ENCODE measurements around the gene USB1. TPM values are rescaled to one million over a fixed set of nuclear protein-coding genes. Genes with fewer than 3 reads are reported as not detected.

Gene USB1
- total RNA-seq, 2 donors from 2014 or later, result 74.3 to 124 TPM

DNA sequence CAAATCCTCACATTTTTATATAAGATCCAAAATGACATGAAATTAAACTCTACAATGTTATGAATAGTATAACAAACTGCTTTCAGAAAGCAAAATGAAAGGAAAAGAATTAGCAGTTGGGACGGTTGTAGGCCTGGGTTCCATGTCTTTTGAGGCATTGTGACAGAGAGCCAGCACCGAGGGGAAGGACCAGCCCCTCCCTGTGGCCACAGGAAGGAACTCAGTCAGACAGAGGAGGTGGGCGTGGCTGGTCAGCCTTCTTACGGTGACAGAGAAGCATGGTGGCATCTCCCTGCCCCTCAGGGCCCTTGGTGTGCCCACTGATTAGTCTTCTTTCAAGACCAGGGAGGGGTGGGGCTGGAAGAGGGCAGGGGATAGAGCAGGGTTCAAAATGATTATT is 6.4 kb upstream of the USB1 start:
- peak; percentile 57 to 62 for ATAC-seq
- Mint-ChIP-seq H3K27ac (peak overlapping the region; percentile 56 to 73), H3K4me1 (ENCODE audit: low read depth in 2 of 2) (peaks cover 26 to 37% of the 10 kb centered on the region in 2 donors), H3K4me3 (peak overlapping the region; percentile 50), H3K36me3 (no peaks in the 10 kb centered on the region), H3K9me3 (no peaks in the 10 kb centered on the region), H3K27me3 (no peaks in the 10 kb centered on the region)
- DNase-seq (ENCODE audit: low spot score), result peak; percentile 81

DNA sequence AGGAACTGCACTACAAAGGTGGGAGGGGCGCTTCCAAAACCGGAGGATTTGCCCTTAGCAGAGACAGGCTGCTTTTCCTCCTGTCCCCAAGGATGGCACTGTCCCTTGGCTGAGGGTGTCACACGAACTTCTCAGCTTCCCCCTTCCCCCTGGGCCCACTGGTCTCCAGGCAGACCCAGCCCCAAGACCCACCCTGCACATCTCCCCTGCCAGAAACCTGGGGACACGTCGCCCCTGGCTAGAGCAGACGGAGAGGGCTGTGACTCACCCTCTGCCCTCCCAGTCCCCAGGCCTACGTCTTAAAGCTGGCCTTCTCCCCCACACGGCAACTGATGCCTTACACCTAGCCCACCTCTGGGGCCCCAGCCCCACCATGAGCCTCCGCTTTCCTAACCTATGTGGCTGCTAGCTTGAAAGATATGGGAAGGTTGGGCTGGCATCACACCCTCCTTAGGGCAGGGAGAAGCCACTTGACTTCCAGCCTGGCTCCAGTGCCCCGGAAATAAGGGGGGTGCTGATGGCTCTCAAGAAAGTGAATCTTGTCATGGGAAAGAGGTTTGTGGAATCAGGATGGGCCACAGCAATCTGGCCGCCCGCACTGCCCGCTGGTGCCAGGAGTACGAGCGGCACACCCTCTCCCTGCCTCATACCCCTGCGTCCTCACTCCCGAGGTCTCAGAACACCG is 5.3 kb upstream of the USB1 start:
- H3K36me3 Mint-ChIP-seq, result no peaks in the 10 kb centered on the region
- H3K27ac Mint-ChIP-seq, result no peak overlapping the region
- ATAC-seq (no peak), DNase-seq (ENCODE audit: low spot score) (peak; percentile 28)
- no peaks in the 10 kb centered on the region for H3K27me3 Mint-ChIP-seq
- no peak overlapping the region for H3K4me3 Mint-ChIP-seq
- peaks cover 26 to 33% of the 10 kb centered on the region in 2 donors for H3K4me1 Mint-ChIP-seq (ENCODE audit: low read depth in 2 of 2)
- no peaks in the 10 kb centered on the region for H3K9me3 Mint-ChIP-seq

DNA sequence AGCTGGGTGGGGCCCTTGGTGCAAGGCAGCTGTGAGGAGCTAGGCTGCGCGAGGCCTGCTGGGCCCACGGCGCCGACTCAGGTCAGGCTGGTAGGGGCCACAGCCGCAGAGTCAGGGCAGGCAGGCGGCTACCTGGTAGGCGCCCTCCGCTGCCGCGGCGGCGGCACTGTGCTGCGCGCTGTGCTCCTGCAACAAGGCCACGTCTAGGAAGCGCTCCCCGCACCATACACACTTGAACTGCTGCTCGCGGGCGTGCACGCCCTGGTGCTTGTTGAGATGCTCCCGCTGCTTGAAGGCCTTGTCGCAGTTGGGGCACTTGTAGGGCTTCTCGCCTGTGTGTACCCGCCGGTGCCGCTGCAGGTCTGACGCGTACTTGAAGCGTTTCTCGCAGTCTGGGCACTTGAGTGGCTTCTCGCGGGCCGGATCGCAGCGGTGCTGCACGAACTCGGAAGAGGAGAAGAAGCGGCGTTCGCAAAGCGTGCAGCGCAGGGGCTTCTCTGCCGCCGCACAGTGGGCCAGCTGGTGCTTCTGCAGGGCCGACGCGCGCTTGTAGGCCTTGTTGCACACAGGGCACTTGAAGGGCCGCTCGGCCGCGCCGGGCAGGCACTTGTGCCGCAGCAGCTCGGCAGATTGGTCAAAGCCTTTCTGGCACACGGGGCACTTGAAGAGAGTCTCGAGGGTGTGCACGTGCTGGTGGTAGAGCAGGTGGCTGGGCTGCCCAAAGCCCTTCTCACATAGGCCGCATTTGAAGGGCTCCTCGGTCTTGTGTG is 4.6 kb upstream of the USB1 start:
- Mint-ChIP-seq H3K4me1 (ENCODE audit: low read depth in 2 of 2) (peaks cover 26 to 36% of the 10 kb centered on the region in 2 donors), H3K9me3 (no peaks in the 10 kb centered on the region), H3K4me3 (no peak overlapping the region), H3K27ac (no peak overlapping the region), H3K27me3 (no peaks in the 10 kb centered on the region), H3K36me3 (no peaks in the 10 kb centered on the region)
- peak; percentile 58 for DNase-seq (ENCODE audit: low spot score)
- no peak for ATAC-seq

DNA sequence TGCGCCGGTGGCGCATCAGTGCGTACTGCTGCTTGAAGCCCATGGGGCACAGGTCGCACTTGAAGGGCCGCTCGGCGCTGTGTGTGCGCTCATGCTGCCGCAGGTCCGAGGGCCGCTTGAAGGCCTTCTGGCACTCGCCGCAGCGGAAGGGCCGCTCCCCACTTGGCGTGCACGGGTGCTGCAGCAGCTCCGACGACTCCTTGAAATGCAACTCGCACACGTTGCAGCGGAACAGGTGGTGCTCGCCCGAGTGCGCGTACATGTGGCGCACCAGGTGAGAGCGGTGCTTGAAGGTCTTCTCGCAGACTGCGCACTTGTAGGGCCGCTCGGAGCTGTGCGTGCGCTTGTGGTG is 4.1 kb upstream of the USB1 start:
- H3K4me3 Mint-ChIP-seq, result peak overlapping the region; percentile 34
- H3K4me1 Mint-ChIP-seq (ENCODE audit: low read depth in 2 of 2), result peaks cover 32 to 41% of the 10 kb centered on the region in 2 donors

DNA sequence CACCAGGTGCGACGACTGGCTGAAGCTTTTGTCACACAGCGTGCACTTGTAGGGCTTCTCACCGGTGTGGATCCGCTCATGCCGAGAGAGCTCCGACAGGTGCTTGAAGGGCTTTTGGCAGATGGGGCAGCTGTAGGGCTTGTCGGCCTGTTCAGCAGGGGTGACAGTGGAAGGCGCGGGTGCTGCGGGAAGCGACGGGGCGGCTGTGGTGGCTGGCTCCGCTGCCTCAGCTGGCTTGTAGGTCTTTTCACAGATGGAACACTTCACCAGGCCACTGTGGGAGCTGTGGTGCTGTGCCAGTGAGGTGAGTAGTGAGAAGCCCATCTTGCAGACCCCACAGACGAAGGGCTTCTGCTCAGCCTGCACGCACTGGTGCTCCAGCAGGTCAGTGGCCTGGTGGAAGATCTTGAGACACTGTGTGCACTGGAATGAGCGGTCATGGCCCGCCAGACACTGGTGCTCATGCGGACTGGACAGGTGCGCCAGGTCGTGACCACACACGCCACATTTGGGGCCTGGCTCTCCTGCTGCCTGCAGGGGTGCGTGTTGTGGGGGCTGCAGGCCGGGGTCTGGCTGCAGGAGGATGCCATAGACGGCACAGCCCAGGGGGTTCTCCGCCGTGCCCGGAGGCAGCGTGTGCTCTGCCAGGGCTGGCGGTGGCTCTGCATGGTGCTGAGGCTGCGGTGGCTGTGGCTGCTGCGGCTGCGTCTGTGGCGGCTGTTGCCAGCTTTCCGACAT is 3.5 kb upstream of the USB1 start:
- DNase-seq (ENCODE audit: low spot score) (peak; percentile 60), ATAC-seq (no peak)
- peaks cover 36 to 43% of the 10 kb centered on the region in 2 donors for H3K4me1 Mint-ChIP-seq (ENCODE audit: low read depth in 2 of 2)

More for the DNA sequence above, 4.1 kb upstream of the USB1 start:
- H3K27ac Mint-ChIP-seq, result no peak overlapping the region
- ATAC-seq (no peak), DNase-seq (ENCODE audit: low spot score) (peak; percentile 58)
- no peaks in the 10 kb centered on the region for H3K27me3 Mint-ChIP-seq
- no peaks in the 10 kb centered on the region for H3K9me3 Mint-ChIP-seq
- no peaks in the 10 kb centered on the region for H3K36me3 Mint-ChIP-seq

DNA sequence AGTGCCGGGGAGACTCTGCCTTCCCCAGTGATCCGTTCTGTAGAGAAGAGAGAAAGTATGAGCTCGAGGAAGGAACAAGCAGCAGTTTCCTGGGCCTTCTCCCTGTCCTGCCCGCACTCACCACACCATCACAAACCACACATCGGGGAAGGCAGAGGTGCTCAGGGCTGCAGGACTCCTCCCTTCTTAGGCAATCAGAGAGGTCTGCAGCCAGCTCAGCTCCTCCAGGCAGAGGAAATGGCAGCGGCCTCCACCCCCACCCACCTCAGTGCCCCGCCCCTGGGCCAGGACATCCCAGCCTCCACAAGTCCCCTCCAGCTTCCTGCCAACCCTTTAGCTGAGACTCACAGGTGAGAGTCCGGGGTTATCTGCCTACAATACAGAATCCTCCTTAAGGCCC is 2.7 kb upstream of the USB1 start:
- Mint-ChIP-seq H3K36me3 (no peaks in the 10 kb centered on the region), H3K4me1 (ENCODE audit: low read depth in 2 of 2) (peaks cover 36 to 41% of the 10 kb centered on the region in 2 donors), H3K27ac (peak overlapping the region; percentile 74 to 90)

More for the DNA sequence above, 3.5 kb upstream of the USB1 start:
- peak overlapping the region; percentile 74 to 90 for H3K27ac Mint-ChIP-seq
- H3K36me3 Mint-ChIP-seq, result no peaks in the 10 kb centered on the region
- H3K4me3 Mint-ChIP-seq, result peak overlapping the region; percentile 80
- H3K9me3 Mint-ChIP-seq, result no peaks in the 10 kb centered on the region
- H3K27me3 Mint-ChIP-seq, result no peaks in the 10 kb centered on the region

DNA sequence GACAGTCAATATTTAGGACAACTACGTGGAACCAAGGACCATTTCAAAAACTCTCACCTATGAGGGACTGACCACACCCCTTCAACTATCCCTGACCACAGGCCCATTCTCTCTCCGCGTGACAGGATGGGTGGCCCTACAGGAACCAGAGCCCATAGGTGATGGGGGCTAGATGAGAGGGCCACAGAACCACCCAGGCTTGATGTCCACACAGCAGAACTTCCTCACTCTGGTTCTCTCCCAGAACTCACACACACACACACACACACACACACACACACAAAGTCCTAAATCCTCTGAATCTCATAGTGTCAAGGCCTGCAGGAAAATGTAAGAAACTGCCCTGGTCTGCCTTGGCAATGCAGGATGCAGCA is 2.2 kb upstream of the USB1 start:
- peak; percentile 57 for DNase-seq (ENCODE audit: low spot score)
- Mint-ChIP-seq H3K27me3 (no peaks in the 10 kb centered on the region), H3K27ac (peak overlapping the region; percentile 74 to 90), H3K9me3 (no peaks in the 10 kb centered on the region), H3K36me3 (peaks cover 3% of the 10 kb centered on the region), H3K4me3 (peak overlapping the region; percentile 80), H3K4me1 (ENCODE audit: low read depth in 2 of 2) (peaks cover 40 to 42% of the 10 kb centered on the region in 2 donors)
- ATAC-seq, result no peak

More for the DNA sequence above, 2.7 kb upstream of the USB1 start:
- no peaks in the 10 kb centered on the region for H3K9me3 Mint-ChIP-seq
- no peaks in the 10 kb centered on the region for H3K27me3 Mint-ChIP-seq
- DNase-seq (ENCODE audit: low spot score) (peak; percentile 89), ATAC-seq (peak; percentile 63 to 74)
- H3K4me3 Mint-ChIP-seq, result peak overlapping the region; percentile 80

DNA sequence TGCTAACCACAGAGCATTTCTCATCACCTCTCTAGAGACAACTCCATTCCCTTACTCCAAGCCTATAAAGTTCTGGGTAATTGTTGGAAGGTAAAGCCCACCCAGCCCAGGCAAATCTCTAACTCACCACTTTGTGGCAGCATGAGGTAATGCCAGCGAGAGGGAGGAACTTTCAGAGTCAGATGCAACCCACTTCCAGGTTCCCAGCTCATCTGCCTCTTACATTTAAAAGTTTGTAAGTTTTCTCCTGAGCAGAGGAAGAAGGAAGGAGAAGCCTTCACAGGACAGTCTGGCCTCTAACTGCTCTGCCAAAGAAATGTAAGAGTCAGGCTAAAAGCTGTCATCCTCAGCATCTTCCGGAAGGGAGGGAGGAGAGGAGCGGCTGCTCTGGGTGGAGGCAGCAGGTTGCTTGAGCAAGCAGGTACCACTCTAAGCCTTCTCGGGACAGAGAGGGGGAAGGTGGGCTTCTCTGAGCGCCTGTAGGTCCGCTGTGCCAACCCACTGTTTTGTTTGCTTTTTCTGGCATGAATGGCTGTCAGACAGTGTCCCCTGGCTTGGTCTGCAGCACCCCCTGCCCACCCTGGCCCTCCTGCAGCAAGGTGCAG is 1.7 kb upstream of the USB1 start:
- peak overlapping the region; percentile 80 for H3K4me3 Mint-ChIP-seq
- peak; percentile 60 for DNase-seq (ENCODE audit: low spot score)
- H3K27me3 Mint-ChIP-seq, result no peaks in the 10 kb centered on the region
- H3K9me3 Mint-ChIP-seq, result no peaks in the 10 kb centered on the region
- peaks cover 8% of the 10 kb centered on the region for H3K36me3 Mint-ChIP-seq
- peaks cover 42 to 47% of the 10 kb centered on the region in 2 donors for H3K4me1 Mint-ChIP-seq (ENCODE audit: low read depth in 2 of 2)
- ATAC-seq, result no peak
- peak overlapping the region; percentile 74 to 90 for H3K27ac Mint-ChIP-seq

DNA sequence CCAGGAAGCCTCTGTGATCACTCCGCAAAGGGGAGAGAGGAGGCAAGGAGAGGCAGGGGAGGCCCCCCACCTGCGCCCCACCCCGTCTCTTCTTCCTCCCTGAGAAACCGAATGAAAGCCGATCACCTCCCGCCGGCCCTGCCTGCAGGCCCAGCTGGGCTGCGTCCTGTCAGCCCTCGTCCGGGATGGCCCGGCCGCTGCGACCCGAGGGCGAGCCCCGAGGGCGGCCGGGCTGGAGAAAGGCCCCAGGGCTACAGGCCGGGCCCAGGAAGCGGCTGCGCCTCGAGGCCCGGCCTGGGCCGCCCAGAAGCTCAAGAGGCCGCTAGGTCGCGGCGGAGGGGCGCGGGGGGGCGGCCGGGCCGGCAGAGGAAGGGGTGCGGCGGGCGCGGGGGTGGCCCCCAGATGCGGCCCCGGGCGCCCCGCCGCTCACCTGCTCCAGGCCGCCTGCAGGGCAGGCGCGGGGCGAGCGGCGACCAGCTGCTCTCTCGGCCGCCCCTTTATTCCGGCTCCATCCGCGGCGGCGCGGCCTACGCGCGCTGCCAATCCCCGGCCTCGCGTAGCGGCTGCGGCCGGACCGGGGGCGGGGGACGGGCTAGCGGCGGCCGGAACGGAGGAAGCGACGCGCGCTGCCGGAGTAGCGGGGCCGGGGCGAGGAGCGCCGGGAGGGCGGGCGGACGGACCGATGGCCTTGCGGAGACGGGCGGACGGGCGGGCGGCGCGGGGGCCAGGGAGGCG is 1.1 kb upstream of the USB1 start, which contains the start of gene ZNF319:
Gene ZNF319 (minus strand): TSS at position 702 of the 735 bp plus-strand sequence. CDS start 2,407 bp downstream, outside the sequence.
- peak within 1 kb of the TSS; percentile 78 to 91 for H3K27ac Mint-ChIP-seq
- peak; percentile 88 for DNase-seq (ENCODE audit: low spot score)
- H3K27me3 Mint-ChIP-seq, result no peaks in the 10 kb centered on the region
- ATAC-seq, result peak in 1 of 2 donors; percentile 12
- H3K9me3 Mint-ChIP-seq, result no peaks in the 10 kb centered on the region
- peak within 1 kb of the TSS; percentile 87 for H3K4me3 Mint-ChIP-seq
- peaks cover 43 to 49% of the 10 kb centered on the region in 2 donors for H3K4me1 Mint-ChIP-seq (ENCODE audit: low read depth in 2 of 2)
- H3K36me3 Mint-ChIP-seq, result peaks cover 12% of the 10 kb centered on the region

DNA sequence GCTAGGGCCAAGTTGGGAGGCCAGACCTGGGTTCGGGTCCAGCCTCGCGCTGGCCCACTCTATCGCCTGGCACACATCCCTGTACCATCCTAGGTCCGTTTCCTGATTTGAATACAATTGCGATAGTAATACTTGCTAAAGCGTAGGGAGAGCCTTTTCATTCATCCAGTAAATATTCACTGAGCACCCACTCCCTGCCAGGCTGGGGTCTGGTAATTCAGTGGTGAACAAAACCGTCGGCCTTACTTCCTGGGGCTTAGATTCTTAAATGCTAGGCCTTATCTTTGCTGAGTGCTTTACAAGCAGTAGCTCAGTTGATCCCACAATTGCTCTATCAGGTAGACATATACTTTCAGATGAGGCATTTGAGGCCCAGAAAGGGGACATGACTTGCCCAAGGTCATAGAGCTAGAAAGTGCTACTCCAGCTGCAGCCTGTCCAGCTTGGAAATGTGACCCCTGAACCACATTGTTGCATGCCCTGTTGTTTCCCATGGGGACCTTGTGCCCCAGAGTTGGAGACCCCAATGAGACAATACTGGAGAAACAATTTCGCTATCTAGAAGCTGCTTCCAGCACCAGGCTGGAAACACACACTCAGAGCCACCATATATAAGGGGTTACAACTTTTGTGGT is 691 bp downstream of the USB1 start:
- Mint-ChIP-seq H3K4me1 (ENCODE audit: low read depth in 2 of 2) (peaks cover 43 to 47% of the 10 kb centered on the region in 2 donors), H3K27ac (peak overlapping the region; percentile 78 to 91), H3K36me3 (peaks cover 15% of the 10 kb centered on the region), H3K9me3 (no peaks in the 10 kb centered on the region), H3K27me3 (no peaks in the 10 kb centered on the region), H3K4me3 (peak overlapping the region; percentile 87)
- ATAC-seq (no peak), DNase-seq (ENCODE audit: low spot score) (peak; percentile 32)

DNA sequence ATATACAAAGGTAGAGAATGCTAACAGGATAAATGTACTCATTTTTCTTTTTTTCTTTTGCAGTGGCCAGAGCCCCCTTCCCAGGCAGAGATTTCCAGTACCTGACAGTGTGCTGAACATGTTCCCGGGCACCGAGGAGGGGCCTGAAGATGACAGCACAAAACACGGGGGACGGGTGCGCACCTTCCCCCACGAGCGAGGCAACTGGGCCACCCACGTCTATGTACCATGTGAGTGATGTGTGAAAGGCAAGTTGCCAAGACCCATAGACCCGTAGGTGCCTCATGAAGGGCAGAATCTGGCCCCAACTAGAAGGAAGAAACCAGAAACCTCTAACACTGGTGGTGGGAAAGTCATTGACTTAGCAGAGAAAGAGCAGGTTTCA is 1.2 kb downstream of the USB1 start:
- Mint-ChIP-seq H3K9me3 (no peaks in the 10 kb centered on the region), H3K4me1 (ENCODE audit: low read depth in 2 of 2) (peaks cover 43% of the 10 kb centered on the region in 2 donors), H3K27ac (peak overlapping the region in 1 of 2 donors; percentile 78), H3K27me3 (no peaks in the 10 kb centered on the region), H3K36me3 (peaks cover 18% of the 10 kb centered on the region), H3K4me3 (peak overlapping the region; percentile 87)
- no peak for ATAC-seq
- DNase-seq (ENCODE audit: low spot score), result peak; percentile 40

DNA sequence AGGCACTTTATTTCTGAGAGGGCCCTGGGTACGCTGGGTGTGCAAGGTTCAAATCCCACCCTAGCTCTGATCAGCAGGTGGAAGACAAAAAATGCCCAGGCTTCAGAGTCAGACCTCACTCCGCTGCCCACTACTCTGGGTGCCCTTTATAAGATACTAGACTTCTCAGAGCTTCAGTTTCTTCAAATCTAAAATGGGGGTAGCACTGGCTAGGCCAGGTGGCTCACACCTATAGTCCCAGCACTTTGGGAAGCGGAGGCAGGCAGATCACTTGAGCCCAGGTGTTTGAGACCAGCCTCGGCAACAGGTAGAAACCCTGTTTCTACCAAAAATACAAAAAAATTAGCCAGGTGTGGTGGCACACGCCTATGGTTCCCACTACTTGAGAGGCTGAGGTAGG is 1.7 kb downstream of the USB1 start:
- Mint-ChIP-seq H3K9me3 (no peaks in the 10 kb centered on the region), H3K4me3 (peak overlapping the region; percentile 32), H3K4me1 (ENCODE audit: low read depth in 2 of 2) (peaks cover 39 to 41% of the 10 kb centered on the region in 2 donors), H3K27ac (no peak overlapping the region), H3K27me3 (no peaks in the 10 kb centered on the region), H3K36me3 (peaks cover 18% of the 10 kb centered on the region)
- DNase-seq (ENCODE audit: low spot score), result peak; percentile 29
- no peak for ATAC-seq
